Measurements from ENCODE around the gene SMAD6. TPM values are rescaled to one million over a fixed set of nuclear protein-coding genes. Genes with fewer than 3 reads are reported as not detected.

Gene SMAD6
- total RNA-seq, 2 donors from 2014 or later = 14.8 to 51.2 TPM

GRCh38 chr15:66767240-66767659, 65.2 kb downstream of the SMAD6 start:
- Histone ChIP-seq H3K27ac (no peak overlapping the region), H3K4me3 (no peak overlapping the region), H3K9me3 (no peaks in the 10 kb centered on the region), H3K27me3 (replicated peaks; ENCODE audit: insufficient read depth) (no peaks in the 10 kb centered on the region), H3K4me1 (replicated peaks) (peaks cover 36% of the 10 kb centered on the region), H3K36me3 (no peaks in the 10 kb centered on the region)
- 56% methylated on average over 3 of the region's 3 CpGs for WGBS
- intact Hi-C loops (cut with DNase I) = no loop called here
- TF ChIP-seq POLR2A (IDR thresholded peaks at IDR 0.05) (no peak), POLR2AphosphoS5 (IDR thresholded peaks at IDR 0.05) (no peak), CTCF (IDR thresholded peaks at IDR 0.05) (no peak)
- no peak for DNase-seq (ENCODE audit: low spot score)

GRCh38 chr15:66768987-66769386, 67.0 kb downstream of the SMAD6 start:
- no peak overlapping the region for H3K27ac ChIP-seq
- intact Hi-C loops (cut with DNase I) = no loop called here

GRCh38 chr15:66770518-66771350, 68.7 kb downstream of the SMAD6 start:
- Histone ChIP-seq H3K27me3 (replicated peaks; ENCODE audit: insufficient read depth) (no peaks in the 10 kb centered on the region), H3K27ac (peak overlapping the region; percentile 0 to 26), H3K36me3 (no peaks in the 10 kb centered on the region), H3K9me3 (no peaks in the 10 kb centered on the region), H3K4me3 (no peak overlapping the region), H3K4me1 (replicated peaks) (peaks cover 25% of the 10 kb centered on the region)
- WGBS = 30% methylated on average over 11 of the region's 14 CpGs
- no peak for DNase-seq (ENCODE audit: low spot score)
- intact Hi-C loops (cut with DNase I) = loop anchor here (5.0 kb wide), 3 partner anchors 82 to 168 kb away; no protein-coding TSS in a partner anchor
- TF ChIP-seq POLR2AphosphoS5 (IDR thresholded peaks at IDR 0.05) (no peak), CTCF (IDR thresholded peaks at IDR 0.05) (no peak), POLR2A (IDR thresholded peaks at IDR 0.05) (no peak)

More at GRCh38 chr15:66768987-66769386, 67.0 kb downstream of the SMAD6 start:
- no peak for DNase-seq (ENCODE audit: low spot score)
- Histone ChIP-seq H3K4me1 (replicated peaks) (peaks cover 34% of the 10 kb centered on the region), H3K27me3 (replicated peaks; ENCODE audit: insufficient read depth) (no peaks in the 10 kb centered on the region), H3K4me3 (no peak overlapping the region), H3K9me3 (no peaks in the 10 kb centered on the region), H3K36me3 (no peaks in the 10 kb centered on the region)
- TF ChIP-seq POLR2AphosphoS5 (IDR thresholded peaks at IDR 0.05) = no peak
- no peak for TF ChIP-seq CTCF (IDR thresholded peaks at IDR 0.05)
- no peak for TF ChIP-seq POLR2A (IDR thresholded peaks at IDR 0.05)
- WGBS = 94% methylated on average over 8 of the region's 8 CpGs

GRCh38 chr15:66771351-66771650, 69.3 kb downstream of the SMAD6 start:
- H3K4me3 ChIP-seq = no peak overlapping the region
- H3K9me3 ChIP-seq = no peaks in the 10 kb centered on the region
- intact Hi-C loops (cut with DNase I) = loop anchor here (5.0 kb wide), 3 partner anchors 81 to 169 kb away; no protein-coding TSS in a partner anchor
- H3K27ac ChIP-seq = peak overlapping the region in 1 of 2 donors; percentile 26
- no peak for DNase-seq (ENCODE audit: low spot score)
- WGBS = 46% methylated on average over 5 of the region's 5 CpGs
- no peaks in the 10 kb centered on the region for H3K36me3 ChIP-seq
- H3K27me3 ChIP-seq (replicated peaks; ENCODE audit: insufficient read depth) = no peaks in the 10 kb centered on the region
- no peak for TF ChIP-seq POLR2AphosphoS5 (IDR thresholded peaks at IDR 0.05)
- no peak for TF ChIP-seq POLR2A (IDR thresholded peaks at IDR 0.05)
- no peak for TF ChIP-seq CTCF (IDR thresholded peaks at IDR 0.05)
- peaks cover 19% of the 10 kb centered on the region for H3K4me1 ChIP-seq (replicated peaks)

Measured in prostate gland (tissue), 2 donors.